ENCODE measurements around the gene UBR3.
"Not testable (repeated sequence)": the region's sequence is repeated elsewhere in the genome, so short reads cannot be mapped to it uniquely, and the experiment has no call there.

UBR3 gene

DNA sequence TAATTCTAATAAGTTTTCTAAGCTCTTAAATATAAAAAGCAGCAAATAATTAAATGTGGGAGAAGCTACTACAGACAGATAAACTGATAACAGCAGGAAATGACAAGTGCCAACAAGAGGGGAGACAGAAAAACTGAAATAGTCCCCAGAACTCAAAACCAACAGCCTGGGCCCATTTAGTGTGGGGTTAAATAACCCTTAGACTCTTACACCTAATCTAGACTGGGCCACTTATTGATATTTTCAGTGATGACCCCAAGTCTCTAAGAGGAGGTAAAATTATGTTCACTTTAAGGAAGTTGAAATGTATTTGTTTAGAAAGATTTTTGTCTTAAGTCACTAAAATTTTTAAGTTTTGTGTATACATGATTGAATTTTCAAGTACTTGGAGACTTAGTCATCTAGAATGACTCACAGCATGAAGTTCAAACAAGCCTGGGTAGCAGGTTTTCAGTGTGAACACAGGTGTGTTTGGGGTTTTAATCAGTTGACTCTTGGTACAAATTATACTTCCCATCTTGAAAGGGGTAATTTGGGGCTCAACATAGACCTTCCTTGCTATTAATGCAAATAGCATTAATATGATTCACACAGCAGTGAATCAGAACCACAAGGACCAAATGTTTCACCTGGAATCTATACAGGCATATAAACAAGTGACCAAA, 295.8 kb downstream of the UBR3 start:
- no peak for DNase-seq

DNA sequence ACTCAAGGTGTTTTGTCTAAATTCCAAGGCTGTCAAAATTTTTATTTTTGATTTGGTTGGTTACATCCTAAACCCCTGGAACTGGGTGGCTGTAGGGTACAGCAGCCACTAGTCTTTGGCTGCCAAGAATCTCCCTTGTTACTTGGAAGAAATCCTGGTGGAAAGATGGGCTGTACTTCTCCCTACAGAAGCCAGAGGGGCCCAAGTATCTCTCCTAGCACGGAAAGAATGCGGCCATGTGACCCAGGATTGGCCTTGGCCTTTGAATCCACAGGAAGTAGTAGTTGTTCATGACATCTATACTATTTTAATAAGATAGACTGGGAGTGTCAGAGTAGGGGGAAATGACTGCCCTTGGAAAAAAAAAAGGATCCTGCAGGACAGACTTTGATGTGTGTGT, 296.3 kb downstream of the UBR3 start:
- DNase-seq: no peak

- DNase-seq: not testable (repeated sequence)
Measured at GRCh38 chr2:170126138-170126728, 299.0 kb downstream of the UBR3 start.

Data from NCI-H2107 (cell line).